Fibroblast of skin of right quadriceps (primary cell): ENCODE results near the gene SMIM14.
"Not testable (repeated sequence)": the region's sequence is repeated elsewhere in the genome, so short reads cannot be mapped to it uniquely, and the experiment has no call there.

Experiments
- DNase-seq: peaks from one replicate; pipeline ENCODE4 v3.0.0-alpha.2; 2013

Gene SMIM14

GRCh38 chr4:39591290-39591689, 47.4 kb downstream of the SMIM14 start:
- no peak for DNase-seq

GRCh38 chr4:39587881-39588280, 50.8 kb downstream of the SMIM14 start:
- peak; percentile 27 for DNase-seq

- no peak for DNase-seq
These were observed 63.7 kb downstream of the SMIM14 start for GRCh38 chr4:39574946-39575345.

- DNase-seq: no peak
These were observed 67.2 kb downstream of the SMIM14 start for GRCh38 chr4:39571504-39571903.

GRCh38 chr4:39571054-39571453, 67.6 kb downstream of the SMIM14 start:
- DNase-seq: no peak

- no peak for DNase-seq
These were observed 69.5 kb downstream of the SMIM14 start for GRCh38 chr4:39569209-39569608.

- no peak for DNase-seq
These were observed 69.9 kb downstream of the SMIM14 start for GRCh38 chr4:39568805-39569204.

GRCh38 chr4:39565878-39566600, 72.6 kb downstream of the SMIM14 start:
- peak; percentile 86 for DNase-seq

- no peak for DNase-seq
These were observed 75.3 kb downstream of the SMIM14 start for GRCh38 chr4:39563346-39563847.

- DNase-seq: no peak
These were observed 75.9 kb downstream of the SMIM14 start for GRCh38 chr4:39562792-39563191.

- no peak for DNase-seq
These were observed 79.0 kb downstream of the SMIM14 start for GRCh38 chr4:39559626-39560025.

- no peak for DNase-seq
These were observed 83.2 kb downstream of the SMIM14 start for GRCh38 chr4:39555472-39555871.

GRCh38 chr4:39548425-39549067, 90.1 kb downstream of the SMIM14 start:
- DNase-seq: peak; percentile 55

GRCh38 chr4:39544580-39545315, 93.9 kb downstream of the SMIM14 start:
- DNase-seq: peak; percentile 65

GRCh38 chr4:39544080-39544479, 94.6 kb downstream of the SMIM14 start:
- not testable (repeated sequence) for DNase-seq

- DNase-seq: no peak
These were observed 95.6 kb downstream of the SMIM14 start for GRCh38 chr4:39543034-39543433.

GRCh38 chr4:39542611-39543012, 96.1 kb downstream of the SMIM14 start:
- no peak for DNase-seq

- no peak for DNase-seq
These were observed 96.6 kb downstream of the SMIM14 start for GRCh38 chr4:39541987-39542610.

GRCh38 chr4:39539089-39539611, 99.5 kb downstream of the SMIM14 start:
- DNase-seq: no peak

GRCh38 chr4:39533541-39533940, 105.1 kb downstream of the SMIM14 start:
- no peak for DNase-seq

- not testable (repeated sequence) for DNase-seq
These were observed 106.4 kb downstream of the SMIM14 start for GRCh38 chr4:39532237-39532636.

GRCh38 chr4:39530682-39531081, 108.0 kb downstream of the SMIM14 start:
- DNase-seq: no peak

GRCh38 chr4:39529534-39529933, 109.1 kb downstream of the SMIM14 start:
- no peak for DNase-seq
